HepG2 (cell line): ENCODE results near the gene VCAM1. TPM values are rescaled to one million over a fixed set of nuclear protein-coding genes. Genes with fewer than 3 reads are reported as not detected.
"Not testable (repeated sequence)": the region's sequence is repeated elsewhere in the genome, so short reads cannot be mapped to it uniquely, and the experiment has no call there.

Experiments used
- ATAC-seq: fragments of 200-7000 bp; cut with Tn5 transposase; 3 replicates; pipeline ENCODE4 v1.9.1; 2020; ENCODE audit warnings: mild to moderate bottlenecking, moderate library complexity
- BruUV-seq: library from RNA; stranded (reverse); fragments of 400-500 nt; replicated peaks from 2 replicates; lab custom pipeline; 2021; lab: Mats Ljungman, UMichigan
- CTCF ChIA-PET: fragments of 300-600 bp; formaldehyde crosslinking; extraction: SDS; loops from one replicate; lab custom pipeline; 2021; ENCODE audit warnings: low total read pairs, inconsistent platforms, low intra/inter-chr PET ratio; lab: Yijun Ruan, JAX
- POLR2A ChIA-PET: fragments of 350-600 bp; sonication (Branson Sonifier 250); formaldehyde crosslinking; loops from one replicate; lab custom pipeline; 2020; ENCODE audit warnings: antibody characterized with exemption, inconsistent platforms; lab: Yijun Ruan, JAX
- DNase-seq: peaks from one replicate; pipeline ENCODE4 v3.0.0-alpha.2; 2015; ENCODE audit warnings: low spot score
- FAIRE-seq: peaks from 3 replicates; lab custom pipeline; 2011; peaks lifted over from hg19 to GRCh38; lab: Jason Lieb, UNC
- H2AFZ ChIP-seq: one replicate; pipeline ENCODE4 v1.6.1; 2011; ENCODE audit warnings: low read length, inconsistent platforms
- H3K27ac ChIP-seq: fragments of 300-600 bp; 3 replicates; pipeline ENCODE4 v1.8.0; 2011; ENCODE audit warnings: mixed run types, mild to moderate bottlenecking, mixed read lengths, low read length, inconsistent platforms; ENCODE audit not compliant: insufficient read depth; ENCODE audit errors: extremely low read length
- H3K27me3 ChIP-seq, 2 experiments: fragments of 200-600 bp in 1 of 2; 2 replicates in 1 of 2; 3 replicates in 1 of 2; pipeline versions ENCODE4 v1.6.0 to v1.8.0; 2011; ENCODE audit warnings: low read length in 2 of 2, mild to moderate bottlenecking in 2 of 2, moderate library complexity in 2 of 2, inconsistent platforms in 1 of 2; ENCODE audit not compliant: insufficient read depth in 2 of 2, control insufficient read depth in 1 of 2
- H3K36me3 ChIP-seq, 2 experiments: fragments of 200-600 bp in 1 of 2; replicated peaks in 1 of 2; 2 replicates in 1 of 2; 3 replicates in 1 of 2; pipeline versions ENCODE4 v1.5.1 to v1.8.0; 2011; ENCODE audit warnings: low read length in 2 of 2, inconsistent platforms in 1 of 2; ENCODE audit not compliant: insufficient read depth in 2 of 2, control insufficient read depth in 1 of 2
- H3K4me1 ChIP-seq: 2 replicates; pipeline ENCODE4 v1.5.1; 2012; ENCODE audit warnings: low read length, inconsistent platforms; ENCODE audit not compliant: insufficient read depth
- H3K4me2 ChIP-seq: 2 replicates; pipeline ENCODE4 v1.6.0; 2011; ENCODE audit warnings: low read depth, low read length, inconsistent platforms
- H3K4me3 ChIP-seq, 3 experiments: fragments of 200-600 bp in 1 of 3; sonication (generic), shearing (Covaris generic) in 1 of 3; replicated peaks in 1 of 3; 2 replicates each; pipeline ENCODE4 v1.5.1; 2011 to 2016; ENCODE audit warnings: low read length in 3 of 3, inconsistent platforms in 2 of 3, low read depth in 2 of 3, mild to moderate bottlenecking in 2 of 3, control low read depth in 1 of 3, mixed read lengths in 1 of 3; ENCODE audit not compliant: insufficient read depth in 1 of 3
- H3K79me2 ChIP-seq: one replicate; pipeline ENCODE4 v1.6.1; 2011; ENCODE audit warnings: low read length, inconsistent platforms; ENCODE audit not compliant: insufficient read depth
- H3K9ac ChIP-seq: 2 replicates; pipeline ENCODE4 v1.6.0; 2011; ENCODE audit warnings: mild to moderate bottlenecking, low read depth, low read length, inconsistent platforms; ENCODE audit not compliant: insufficient read depth
- H3K9me3 ChIP-seq: 2 replicates; pipeline ENCODE4 v1.5.1; 2012; ENCODE audit warnings: mild to moderate bottlenecking, low read length
- H4K20me1 ChIP-seq: 2 replicates; pipeline ENCODE4 v1.6.0; 2011; ENCODE audit warnings: inconsistent platforms, mild to moderate bottlenecking, low read length, moderate library complexity; ENCODE audit not compliant: insufficient read depth
- ARNT ChIP-seq: fragments of 450-650 bp; IDR thresholded peaks from 2 replicates; pipeline ENCODE4 v1.6.1; 2017
- ATF7 ChIP-seq, 2 experiments: fragments of 450-650 bp in 1 of 2; sonication (generic) in 1 of 2; formaldehyde crosslinking in 1 of 2; IDR thresholded peaks; 2 replicates each; pipeline versions ENCODE4 v1.4.0 to v1.6.1; 2016 to 2020; ENCODE audit warnings: antibody characterized with exemption in 1 of 2, mild to moderate bottlenecking in 1 of 2, missing genetic modification reagents in 1 of 2
- CREB1 ChIP-seq, 2 experiments: fragments of 450-650 bp in 1 of 2; IDR thresholded peaks; 2 replicates each; pipeline ENCODE4 v1.6.1; 2016 to 2017; ENCODE audit warnings: control low read depth in 1 of 2, mild to moderate bottlenecking in 1 of 2, missing compliant biosample characterization in 1 of 2, missing genetic modification characterization in 1 of 2
- GABPA ChIP-seq, 2 experiments: IDR thresholded peaks; 2 replicates each; pipeline ENCODE4 v1.6.1; 2011 to 2016; ENCODE audit warnings: low read depth in 2 of 2, low read length in 1 of 2, missing biosample characterization in 1 of 2, missing genetic modification characterization in 1 of 2
- HOXA3 ChIP-seq: sonication (generic); formaldehyde crosslinking; IDR thresholded peaks from 2 replicates; pipeline ENCODE4 v1.5.0; 2020; ENCODE audit warnings: missing genetic modification reagents
- ZNF24 ChIP-seq: fragments of 450-650 bp; IDR thresholded peaks from 2 replicates; pipeline ENCODE4 v1.6.1; 2017; ENCODE audit warnings: antibody characterized with exemption, mild to moderate bottlenecking
- ZNF33B ChIP-seq: sonication (generic); formaldehyde crosslinking; IDR thresholded peaks from 2 replicates; pipeline ENCODE4 v1.5.1; 2020; ENCODE audit warnings: mild to moderate bottlenecking, missing genetic modification reagents
- WGBS: methylation state at CpG from one replicate; pipeline ENCODE4 v1.1.6; 2017; ENCODE audit warnings: low lambda C conversion rate; 5-methylcytosine and 5-hydroxymethylcytosine counted together
- in situ Hi-C: cut with HindIII; loops from 2 replicates; pipeline ENCODE4 v1.10.0; 2017; ENCODE audit warnings: low pct_unique_long_range_greater_than_20kb; ENCODE audit not compliant: extremely low pct_ligation_motif_present
- intact Hi-C: fragments of 100-400 bp; cut with micrococcal nuclease; formaldehyde crosslinking; loops from one replicate; pipeline ENCODE4 v1.10.0; 2022; ENCODE audit not compliant: unreplicated experiment
- polyA plus RNA-seq, 8 experiments: library from polyadenylated mRNA; depleted of rRNA in 3 of 8; stranded (reverse) in 7 of 8; unstranded in 1 of 8; fragments of >200 nt; fragmentation: Illumina TruSeq in 4 of 8; extraction: Trizol in 4 of 8; gene quantifications; 2 replicates each; pipeline versions ENCODE4 v1.2.1 to v1.2.3, GENCODE V29; 2011 to 2016; ENCODE audit warnings: low read depth in 4 of 8, missing spikeins in 1 of 8, mixed read lengths in 1 of 8; ENCODE audit not compliant: insufficient read depth in 1 of 8
- total RNA-seq, 5 experiments: library from RNA; depleted of rRNA; stranded (reverse); fragments of >200 nt; fragmentation: Illumina TruSeq; extraction: Trizol; gene quantifications; 2 replicates each; pipeline ENCODE4 v1.2.3, GENCODE V29; 2016; ENCODE audit warnings: low read depth in 1 of 5
- TF ChIP-seq, protein P1 (sequence below): sonication (generic); formaldehyde crosslinking; IDR thresholded peaks from 2 replicates; pipeline ENCODE4 v1.5.0; 2020; ENCODE audit warnings: missing genetic modification reagents

VCAM1 gene
- total and polyA plus RNA-seq, 2 of the 13 experiments (the other 11 are each of a cell fraction or from before 2014, with no cell fraction given) = not detected

DNA sequence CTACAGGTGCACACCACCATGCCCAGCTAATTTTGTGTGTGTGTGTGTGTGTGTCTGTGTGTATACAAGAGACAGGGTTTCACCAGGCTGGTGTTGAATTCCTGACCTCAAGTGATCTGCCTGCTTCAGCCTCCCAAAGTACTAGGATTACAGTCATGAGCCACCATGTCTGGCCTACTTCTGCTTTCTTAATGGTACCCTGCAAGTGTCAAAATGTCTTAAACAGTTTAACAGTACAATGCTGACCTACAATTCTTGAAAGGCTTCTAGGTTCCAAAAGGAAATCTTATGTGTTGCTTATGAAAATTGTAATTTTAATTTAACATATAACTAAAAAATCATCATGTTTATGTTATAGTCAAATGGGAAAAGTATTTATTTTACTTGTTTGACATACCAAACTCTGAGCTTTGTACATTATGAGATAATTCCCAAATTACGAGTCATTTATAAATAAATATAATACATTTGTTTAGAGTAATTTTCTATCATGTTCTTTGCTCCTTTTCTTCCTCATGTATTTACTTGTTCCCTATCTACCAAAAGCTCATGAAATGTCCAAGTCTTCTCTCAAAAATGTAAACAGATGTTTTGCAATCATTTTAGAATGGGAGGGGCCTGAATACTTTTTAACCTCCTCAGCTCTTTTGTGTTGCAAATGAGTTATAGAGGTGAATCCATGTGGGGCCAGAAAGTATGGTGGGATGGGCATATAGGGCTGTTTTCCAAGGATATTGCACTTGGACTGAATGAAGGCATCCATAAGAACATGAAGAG lies 8.4 kb upstream of the VCAM1 start (continued):
- TF ChIP-seq, protein P1, sequence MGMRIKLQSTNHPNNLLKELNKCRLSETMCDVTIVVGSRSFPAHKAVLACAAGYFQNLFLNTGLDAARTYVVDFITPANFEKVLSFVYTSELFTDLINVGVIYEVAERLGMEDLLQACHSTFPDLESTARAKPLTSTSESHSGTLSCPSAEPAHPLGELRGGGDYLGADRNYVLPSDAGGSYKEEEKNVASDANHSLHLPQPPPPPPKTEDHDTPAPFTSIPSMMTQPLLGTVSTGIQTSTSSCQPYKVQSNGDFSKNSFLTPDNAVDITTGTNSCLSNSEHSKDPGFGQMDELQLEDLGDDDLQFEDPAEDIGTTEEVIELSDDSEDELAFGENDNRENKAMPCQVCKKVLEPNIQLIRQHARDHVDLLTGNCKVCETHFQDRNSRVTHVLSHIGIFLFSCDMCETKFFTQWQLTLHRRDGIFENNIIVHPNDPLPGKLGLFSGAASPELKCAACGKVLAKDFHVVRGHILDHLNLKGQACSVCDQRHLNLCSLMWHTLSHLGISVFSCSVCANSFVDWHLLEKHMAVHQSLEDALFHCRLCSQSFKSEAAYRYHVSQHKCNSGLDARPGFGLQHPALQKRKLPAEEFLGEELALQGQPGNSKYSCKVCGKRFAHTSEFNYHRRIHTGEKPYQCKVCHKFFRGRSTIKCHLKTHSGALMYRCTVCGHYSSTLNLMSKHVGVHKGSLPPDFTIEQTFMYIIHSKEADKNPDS (CRISPR knock-in tag) = no peak
- no peak for TF ChIP-seq ARNT
- TF ChIP-seq GABPA (IDR thresholded peaks at IDR 0.05; ENCODE audit: low read depth, low read length) = no peak
- TF ChIP-seq GABPA (CRISPR knock-in tag; IDR thresholded peaks at IDR 0.05; ENCODE audit: low read depth) = no peak
- no peak for TF ChIP-seq HOXA3 (CRISPR knock-in tag)
- no peak for TF ChIP-seq ZNF33B
- no peak for TF ChIP-seq ZNF24

DNA sequence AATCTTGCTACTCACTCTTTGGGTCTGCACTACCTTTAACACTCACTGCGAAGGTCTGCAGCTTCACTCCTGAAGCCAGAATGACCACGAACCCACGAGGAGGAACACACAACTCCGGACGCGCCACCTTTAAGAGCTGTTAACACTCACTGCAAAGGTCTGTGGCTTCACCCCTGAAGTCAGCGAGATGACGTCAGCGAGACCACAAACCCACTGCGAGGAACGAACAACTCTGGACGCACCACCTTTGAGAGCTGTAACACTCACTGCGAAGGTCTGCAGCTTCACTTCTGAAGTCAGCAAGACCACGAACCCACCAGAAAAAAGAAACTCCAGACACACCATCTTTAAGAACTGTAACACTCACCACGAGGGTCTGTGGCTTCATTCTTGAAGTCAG lies 6.5 kb upstream of the VCAM1 start:
- H3K9me3 ChIP-seq; ATAC-seq; H3K4me2 ChIP-seq; POLR2A ChIA-PET; in situ Hi-C loops; H3K9ac ChIP-seq; H3K27ac ChIP-seq; CTCF ChIA-PET; H2AFZ ChIP-seq; H3K27me3 ChIP-seq; DNase-seq; H4K20me1 ChIP-seq; TF ChIP-seq CREB1, ATF7 (CRISPR knock-in tag; IDR thresholded peaks at IDR 0.05): not testable (repeated sequence)
- peaks cover 20% of the 10 kb centered on the region for H3K4me1 ChIP-seq
- WGBS = 83% methylated on average over 15 of the region's 15 CpGs
- TF ChIP-seq CREB1 (IDR thresholded peaks at IDR 0.05) = peak; percentile 27; the same call in 1 of the 2 replicates
- TF ChIP-seq ATF7 (IDR thresholded peaks at IDR 0.05) = 0 out of 2 replicates have a peak, but pooled peaks have one; percentile 4
- TF ChIP-seq, all 625 proteins: peak for 2; not testable (repeated sequence) for 623
- intact Hi-C loops, H3K4me3 ChIP-seq, H3K36me3 ChIP-seq, BruUV-seq, FAIRE-seq, H3K79me2 ChIP-seq: not testable (repeated sequence)
